Measurements from ENCODE around the gene LGR4. TPM values are rescaled to one million over a fixed set of nuclear protein-coding genes. Genes with fewer than 3 reads are reported as not detected.

LGR4 gene
- total and polyA plus RNA-seq, 2 of the 13 experiments (the other 11 are each of a cell fraction or from before 2014, with no cell fraction given): 42.1 to 68.7 TPM

DNA sequence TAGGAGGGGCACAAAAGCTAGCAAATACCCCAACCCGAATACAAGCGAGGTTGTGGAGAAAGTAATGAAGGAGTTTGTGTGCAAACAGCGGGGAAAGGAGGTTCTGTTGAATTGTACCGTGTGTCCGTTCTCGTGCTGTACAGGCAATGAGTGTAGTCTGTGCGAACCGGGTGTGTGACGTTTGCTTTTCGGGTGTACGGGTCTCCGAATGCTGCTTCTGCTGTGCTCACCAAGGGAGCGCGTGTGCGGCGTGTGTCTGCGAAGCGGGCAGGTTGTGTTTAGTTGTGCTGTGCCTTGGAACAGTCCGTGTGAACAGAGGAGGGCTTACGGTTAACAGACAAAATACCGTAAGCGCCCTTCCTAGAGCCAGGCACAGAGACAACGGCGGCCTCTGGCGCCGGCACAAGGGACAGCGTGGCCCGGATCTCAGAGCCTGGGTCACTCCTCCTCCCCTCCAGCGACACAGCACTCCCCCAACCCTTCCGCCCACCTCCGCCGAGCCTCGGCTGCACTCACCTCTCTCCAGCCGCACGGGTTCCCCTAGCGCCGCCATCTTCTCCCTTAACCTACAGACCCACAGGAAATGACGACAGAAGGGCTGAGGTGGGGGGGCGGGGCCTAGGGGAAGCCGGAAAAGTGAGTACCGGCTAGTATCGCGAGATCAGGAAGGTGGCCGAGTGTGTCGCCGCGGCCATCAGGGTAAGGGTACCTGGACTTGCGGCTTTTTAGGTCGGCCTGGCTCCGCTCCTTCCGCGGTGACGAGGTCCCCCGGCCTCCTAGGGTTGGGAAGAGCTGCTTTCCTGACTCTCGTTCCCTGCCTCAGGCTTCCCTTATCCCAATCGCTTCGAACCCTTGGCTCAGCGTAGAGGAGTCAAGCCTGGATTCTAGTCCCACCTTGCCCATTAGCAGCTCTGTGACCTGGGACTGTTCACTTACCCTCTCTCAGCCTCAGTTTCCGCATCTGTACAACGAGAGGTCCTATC, 33.9 kb upstream of the LGR4 start, which contains the start of gene LIN7C (continued):
- TF ChIP-seq, protein P1, sequence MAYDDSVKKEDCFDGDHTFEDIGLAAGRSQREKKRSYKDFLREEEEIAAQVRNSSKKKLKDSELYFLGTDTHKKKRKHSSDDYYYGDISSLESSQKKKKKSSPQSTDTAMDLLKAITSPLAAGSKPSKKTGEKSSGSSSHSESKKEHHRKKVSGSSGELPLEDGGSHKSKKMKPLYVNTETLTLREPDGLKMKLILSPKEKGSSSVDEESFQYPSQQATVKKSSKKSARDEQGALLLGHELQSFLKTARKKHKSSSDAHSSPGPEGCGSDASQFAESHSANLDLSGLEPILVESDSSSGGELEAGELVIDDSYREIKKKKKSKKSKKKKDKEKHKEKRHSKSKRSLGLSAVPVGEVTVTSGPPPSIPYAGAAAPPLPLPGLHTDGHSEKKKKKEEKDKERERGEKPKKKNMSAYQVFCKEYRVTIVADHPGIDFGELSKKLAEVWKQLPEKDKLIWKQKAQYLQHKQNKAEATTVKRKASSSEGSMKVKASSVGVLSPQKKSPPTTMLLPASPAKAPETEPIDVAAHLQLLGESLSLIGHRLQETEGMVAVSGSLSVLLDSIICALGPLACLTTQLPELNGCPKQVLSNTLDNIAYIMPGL (CRISPR knock-in tag; IDR thresholded peaks at IDR 0.05; ENCODE audit: borderline replicate concordance in 1 of 2, low read depth in 1 of 2): peak in 1 of 2 experiments; percentile 86
- TF ChIP-seq, protein P2, sequence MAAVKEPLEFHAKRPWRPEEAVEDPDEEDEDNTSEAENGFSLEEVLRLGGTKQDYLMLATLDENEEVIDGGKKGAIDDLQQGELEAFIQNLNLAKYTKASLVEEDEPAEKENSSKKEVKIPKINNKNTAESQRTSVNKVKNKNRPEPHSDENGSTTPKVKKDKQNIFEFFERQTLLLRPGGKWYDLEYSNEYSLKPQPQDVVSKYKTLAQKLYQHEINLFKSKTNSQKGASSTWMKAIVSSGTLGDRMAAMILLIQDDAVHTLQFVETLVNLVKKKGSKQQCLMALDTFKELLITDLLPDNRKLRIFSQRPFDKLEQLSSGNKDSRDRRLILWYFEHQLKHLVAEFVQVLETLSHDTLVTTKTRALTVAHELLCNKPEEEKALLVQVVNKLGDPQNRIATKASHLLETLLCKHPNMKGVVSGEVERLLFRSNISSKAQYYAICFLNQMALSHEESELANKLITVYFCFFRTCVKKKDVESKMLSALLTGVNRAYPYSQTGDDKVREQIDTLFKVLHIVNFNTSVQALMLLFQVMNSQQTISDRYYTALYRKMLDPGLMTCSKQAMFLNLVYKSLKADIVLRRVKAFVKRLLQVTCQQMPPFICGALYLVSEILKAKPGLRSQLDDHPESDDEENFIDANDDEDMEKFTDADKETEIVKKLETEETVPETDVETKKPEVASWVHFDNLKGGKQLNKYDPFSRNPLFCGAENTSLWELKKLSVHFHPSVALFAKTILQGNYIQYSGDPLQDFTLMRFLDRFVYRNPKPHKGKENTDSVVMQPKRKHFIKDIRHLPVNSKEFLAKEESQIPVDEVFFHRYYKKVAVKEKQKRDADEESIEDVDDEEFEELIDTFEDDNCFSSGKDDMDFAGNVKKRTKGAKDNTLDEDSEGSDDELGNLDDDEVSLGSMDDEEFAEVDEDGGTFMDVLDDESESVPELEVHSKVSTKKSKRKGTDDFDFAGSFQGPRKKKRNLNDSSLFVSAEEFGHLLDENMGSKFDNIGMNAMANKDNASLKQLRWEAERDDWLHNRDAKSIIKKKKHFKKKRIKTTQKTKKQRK (IDR thresholded peaks at IDR 0.05; ENCODE audit: low read length): no peak
- TF ChIP-seq REXO4 (CRISPR knock-in tag; IDR thresholded peaks at IDR 0.05; ENCODE audit: borderline replicate concordance) (peak; percentile 56; the same call in 1 of the 2 replicates), YY1 (IDR thresholded peaks at IDR 0.05; ENCODE audit: insufficient read depth, insufficient replicate concordance, low read depth, low read length) (peak; percentile 98), MYNN (CRISPR knock-in tag; IDR thresholded peaks at IDR 0.05; ENCODE audit: low read depth) (no peak), JUNB (CRISPR knock-in tag; IDR thresholded peaks at IDR 0.05; ENCODE audit: borderline replicate concordance) (no peak), ZBTB1 (CRISPR knock-in tag; IDR thresholded peaks at IDR 0.05; ENCODE audit: borderline replicate concordance) (no peak), ZSCAN12 (CRISPR knock-in tag; IDR thresholded peaks at IDR 0.05) (peak; percentile 69; the same call in 1 of the 2 replicates), ATM (IDR thresholded peaks at IDR 0.05; ENCODE audit: borderline replicate concordance) (no peak)
- TF ChIP-seq, protein P3, sequence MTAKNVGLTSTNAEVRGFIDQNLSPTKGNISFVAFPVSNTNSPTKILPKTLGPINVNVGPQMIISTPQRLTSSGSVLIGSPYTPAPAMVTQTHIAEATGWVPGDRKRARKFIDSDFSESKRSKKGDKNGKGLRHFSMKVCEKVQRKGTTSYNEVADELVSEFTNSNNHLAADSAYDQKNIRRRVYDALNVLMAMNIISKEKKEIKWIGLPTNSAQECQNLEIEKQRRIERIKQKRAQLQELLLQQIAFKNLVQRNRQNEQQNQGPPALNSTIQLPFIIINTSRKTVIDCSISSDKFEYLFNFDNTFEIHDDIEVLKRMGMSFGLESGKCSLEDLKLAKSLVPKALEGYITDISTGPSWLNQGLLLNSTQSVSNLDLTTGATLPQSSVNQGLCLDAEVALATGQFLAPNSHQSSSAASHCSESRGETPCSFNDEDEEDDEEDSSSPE (CRISPR knock-in tag; IDR thresholded peaks at IDR 0.05): 0 out of 2 replicates have a peak, but pooled peaks have one; percentile 30
- TF ChIP-seq, protein P4, sequence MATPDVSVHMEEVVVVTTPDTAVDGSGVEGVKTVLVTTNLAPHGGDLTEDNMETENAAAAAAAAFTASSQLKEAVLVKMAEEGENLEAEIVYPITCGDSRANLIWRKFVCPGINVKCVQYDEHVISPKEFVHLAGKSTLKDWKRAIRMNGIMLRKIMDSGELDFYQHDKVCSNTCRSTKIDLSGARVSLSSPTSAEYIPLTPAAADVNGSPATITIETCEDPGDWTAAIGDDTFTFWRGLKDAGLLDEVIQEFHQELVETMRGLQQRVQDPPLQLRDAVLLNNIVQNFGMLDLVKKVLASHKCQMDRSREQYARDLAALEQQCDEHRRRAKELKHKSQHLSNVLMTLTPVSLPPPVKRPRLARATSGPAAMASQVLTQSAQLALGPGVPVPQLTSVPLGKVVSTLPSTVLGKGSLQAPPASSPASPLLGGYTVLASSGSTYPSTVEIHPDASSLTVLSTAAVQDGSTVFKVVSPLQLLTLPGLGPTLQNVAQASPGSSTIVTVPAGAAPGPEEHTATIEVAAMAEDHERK (CRISPR knock-in tag; IDR thresholded peaks at IDR 0.05; ENCODE audit: low read depth): no peak
- TF ChIP-seq, protein P5, sequence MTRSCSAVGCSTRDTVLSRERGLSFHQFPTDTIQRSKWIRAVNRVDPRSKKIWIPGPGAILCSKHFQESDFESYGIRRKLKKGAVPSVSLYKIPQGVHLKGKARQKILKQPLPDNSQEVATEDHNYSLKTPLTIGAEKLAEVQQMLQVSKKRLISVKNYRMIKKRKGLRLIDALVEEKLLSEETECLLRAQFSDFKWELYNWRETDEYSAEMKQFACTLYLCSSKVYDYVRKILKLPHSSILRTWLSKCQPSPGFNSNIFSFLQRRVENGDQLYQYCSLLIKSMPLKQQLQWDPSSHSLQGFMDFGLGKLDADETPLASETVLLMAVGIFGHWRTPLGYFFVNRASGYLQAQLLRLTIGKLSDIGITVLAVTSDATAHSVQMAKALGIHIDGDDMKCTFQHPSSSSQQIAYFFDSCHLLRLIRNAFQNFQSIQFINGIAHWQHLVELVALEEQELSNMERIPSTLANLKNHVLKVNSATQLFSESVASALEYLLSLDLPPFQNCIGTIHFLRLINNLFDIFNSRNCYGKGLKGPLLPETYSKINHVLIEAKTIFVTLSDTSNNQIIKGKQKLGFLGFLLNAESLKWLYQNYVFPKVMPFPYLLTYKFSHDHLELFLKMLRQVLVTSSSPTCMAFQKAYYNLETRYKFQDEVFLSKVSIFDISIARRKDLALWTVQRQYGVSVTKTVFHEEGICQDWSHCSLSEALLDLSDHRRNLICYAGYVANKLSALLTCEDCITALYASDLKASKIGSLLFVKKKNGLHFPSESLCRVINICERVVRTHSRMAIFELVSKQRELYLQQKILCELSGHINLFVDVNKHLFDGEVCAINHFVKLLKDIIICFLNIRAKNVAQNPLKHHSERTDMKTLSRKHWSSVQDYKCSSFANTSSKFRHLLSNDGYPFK (CRISPR knock-in tag; IDR thresholded peaks at IDR 0.05; ENCODE audit: borderline replicate concordance): peak; percentile 94; the same call in 1 of the 2 replicates
- TF ChIP-seq, protein P6, sequence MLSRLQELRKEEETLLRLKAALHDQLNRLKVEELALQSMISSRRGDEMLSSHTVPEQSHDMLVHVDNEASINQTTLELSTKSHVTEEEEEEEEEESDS (CRISPR knock-in tag; IDR thresholded peaks at IDR 0.05; ENCODE audit: borderline replicate concordance): peak; percentile 82; the same call in 1 of the 2 replicates

Data from HepG2 (cell line).